ENCODE measurements around the gene KRTAP10-9.

DNA sequence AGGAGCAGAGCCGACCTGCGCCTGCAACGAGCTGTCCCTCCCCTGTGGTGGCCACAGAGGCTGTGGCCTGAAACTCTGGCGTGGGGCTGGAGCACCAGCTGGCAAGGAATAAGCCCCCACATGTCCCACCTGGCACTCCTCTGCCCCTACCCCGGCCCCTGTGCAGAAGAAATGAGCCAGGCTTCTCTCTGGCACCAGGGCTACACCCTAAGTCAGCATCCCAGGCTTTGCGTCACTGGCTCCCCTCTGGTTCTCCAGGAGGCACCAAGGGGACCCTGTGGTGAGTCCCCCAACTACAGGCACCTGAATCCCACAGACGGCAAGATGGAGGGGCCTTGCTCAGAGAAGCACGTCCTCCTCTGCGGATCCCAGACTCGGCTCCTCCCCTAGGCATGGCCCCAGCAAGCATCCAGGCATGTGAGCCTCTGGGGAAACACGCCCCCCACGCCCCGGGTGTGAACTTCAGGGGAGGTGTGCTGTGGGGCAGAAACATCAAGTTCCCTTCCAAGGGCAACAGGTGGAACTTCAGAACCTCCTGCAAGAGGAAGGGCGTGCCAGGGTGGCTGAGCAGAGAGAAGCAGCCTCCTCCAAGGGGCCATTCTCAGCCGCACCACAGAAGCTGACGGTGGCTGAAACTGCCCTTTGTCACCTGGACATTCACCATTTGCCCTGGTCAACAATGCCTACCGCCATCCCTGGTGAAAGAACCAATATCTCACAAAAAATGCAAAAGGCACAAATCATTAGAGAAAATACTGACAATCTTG lies 23.6 kb upstream of the KRTAP10-9 start:
- no peak for TF ChIP-seq GATA2 (IDR thresholded peaks at IDR 0.05; ENCODE audit: low read depth, low read length)
- TF ChIP-seq GATA3 (IDR thresholded peaks at IDR 0.05; ENCODE audit: low read depth, low read length): no peak

Data from SH-SY5Y (cell line).